Omental fat pad (tissue), 4 donors: ENCODE results near the gene DOK3. TPM values are rescaled to one million over a fixed set of nuclear protein-coding genes. Genes with fewer than 3 reads are reported as not detected.
"Not testable (repeated sequence)": the region's sequence is repeated elsewhere in the genome, so short reads cannot be mapped to it uniquely, and the experiment has no call there.

Experiments used
- ATAC-seq: fragments of 150-250 bp; one replicate; pipeline ENCODE4 v1.9.1; 2016; ENCODE audit warnings: mild to moderate bottlenecking, moderate library complexity; ENCODE audit not compliant: low FRiP score
- DNase-seq: peaks from one replicate; pipeline ENCODE4 v3.0.0-alpha.2; 2019; ENCODE audit warnings: low spot score
- CTCF ChIP-seq, 3 donors: fragments of 450-650 bp; IDR thresholded peaks; one replicate each; pipeline ENCODE4 v1.5.1; 2016 to 2017; ENCODE audit warnings: antibody characterized with exemption in 3 of 3, mild to moderate bottlenecking in 3 of 3, moderate library complexity in 2 of 3
- total RNA-seq, 4 donors: library from RNA; depleted of rRNA; stranded (reverse); fragments of >200 nt; gene quantifications; one replicate each; pipeline ENCODE4 v1.1.0, GENCODE V29; 2016

DOK3 gene
- total RNA-seq, 4 donors from 2014 or later = 7.4 to 41.0 (median 16.3) TPM

- ATAC-seq (no peak), DNase-seq (no peak)
- no peak for TF ChIP-seq CTCF (IDR thresholded peaks at IDR 0.05)
Observed at GRCh38 chr5:177487975-177488374, 21.7 kb downstream of the DOK3 start.

- ATAC-seq = no peak
- no peak for DNase-seq
- TF ChIP-seq CTCF (IDR thresholded peaks at IDR 0.05) = no peak
Observed at GRCh38 chr5:177487144-177487543, 22.5 kb downstream of the DOK3 start.

GRCh38 chr5:177486256-177486655 is 23.4 kb downstream of the DOK3 start:
- ATAC-seq = no peak
- TF ChIP-seq CTCF (IDR thresholded peaks at IDR 0.05) = no peak

GRCh38 chr5:177485753-177486152 is 23.9 kb downstream of the DOK3 start:
- ATAC-seq = not testable (repeated sequence)

More at GRCh38 chr5:177486256-177486655, 23.4 kb downstream of the DOK3 start:
- no peak for DNase-seq

GRCh38 chr5:177484902-177485549 is 24.6 kb downstream of the DOK3 start:
- TF ChIP-seq CTCF (IDR thresholded peaks at IDR 0.05) = no peak
- DNase-seq = no peak
- no peak for ATAC-seq

More at GRCh38 chr5:177485753-177486152, 23.9 kb downstream of the DOK3 start:
- not testable (repeated sequence) for DNase-seq

- no peak for ATAC-seq
- no peak for DNase-seq
- no peak for TF ChIP-seq CTCF (IDR thresholded peaks at IDR 0.05)
Observed at GRCh38 chr5:177483994-177484901, 25.4 kb downstream of the DOK3 start.

GRCh38 chr5:177483042-177483441 is 26.6 kb downstream of the DOK3 start:
- ATAC-seq = no peak

More at GRCh38 chr5:177483042-177483441, 26.6 kb downstream of the DOK3 start:
- TF ChIP-seq CTCF (IDR thresholded peaks at IDR 0.05) = no peak
- no peak for DNase-seq
